Hepatocyte (in vitro differentiated cells): ENCODE measurements around the gene DIP2C. TPM values are rescaled to one million over a fixed set of nuclear protein-coding genes. Genes with fewer than 3 reads are reported as not detected.
"Not testable (repeated sequence)": the region's sequence is repeated elsewhere in the genome, so short reads cannot be mapped to it uniquely, and the experiment has no call there.

Experiments used
- DNase-seq: peaks from one replicate; pipeline ENCODE4 v3.0.0-alpha.2; 2016; ENCODE audit warnings: low spot score
- H2AFZ ChIP-seq: fragments of 200-600 bp; sonication (generic); 2 replicates; pipeline ENCODE4 v1.6.0; 2016; ENCODE audit warnings: antibody characterized with exemption, mild to moderate bottlenecking
- H3K27ac ChIP-seq: fragments of 200-600 bp; sonication (generic); 2 replicates; pipeline ENCODE4 v1.5.1; 2016; ENCODE audit warnings: mild to moderate bottlenecking
- H3K27me3 ChIP-seq: fragments of 200-600 bp; sonication (generic); 2 replicates; pipeline ENCODE4 v1.6.1; 2016
- H3K36me3 ChIP-seq: fragments of 200-600 bp; sonication (generic); replicated peaks from 2 replicates; pipeline ENCODE4 v1.5.1; 2016; ENCODE audit warnings: low read depth; ENCODE audit not compliant: insufficient read depth
- H3K4me1 ChIP-seq: fragments of 200-600 bp; sonication (generic); 2 replicates; pipeline ENCODE4 v1.5.1; 2016; ENCODE audit warnings: mild to moderate bottlenecking, moderate library complexity; ENCODE audit not compliant: insufficient read depth
- H3K4me2 ChIP-seq: fragments of 200-600 bp; sonication (generic); 2 replicates; pipeline ENCODE4 v1.6.0; 2016
- H3K4me3 ChIP-seq: fragments of 200-600 bp; sonication (generic); 2 replicates; pipeline ENCODE4 v1.5.1; 2016; ENCODE audit warnings: mild to moderate bottlenecking
- H3K79me2 ChIP-seq: fragments of 200-600 bp; sonication (generic); 2 replicates; pipeline ENCODE4 v1.6.0; 2017; ENCODE audit warnings: mild to moderate bottlenecking
- H3K9me2 ChIP-seq: fragments of 200-600 bp; sonication (generic); replicated peaks from 2 replicates; pipeline ENCODE4 v1.6.0; 2017; ENCODE audit warnings: mild to moderate bottlenecking; ENCODE audit not compliant: insufficient read depth
- H3K9me3 ChIP-seq: fragments of 200-600 bp; sonication (generic); 2 replicates; pipeline ENCODE4 v1.5.1; 2016; ENCODE audit warnings: low read depth, mild to moderate bottlenecking
- H4K20me1 ChIP-seq: fragments of 200-600 bp; sonication (generic); 2 replicates; pipeline ENCODE4 v1.6.0; 2016; ENCODE audit warnings: mild to moderate bottlenecking; ENCODE audit not compliant: insufficient read depth, poor library complexity, severe bottlenecking
- CTCF ChIP-seq: fragments of 200-600 bp; sonication (generic); IDR thresholded peaks from 2 replicates; pipeline ENCODE4 v1.5.1; 2016; ENCODE audit warnings: antibody characterized with exemption, mild to moderate bottlenecking; ENCODE audit not compliant: poor library complexity
- EZH2 ChIP-seq: fragments of 200-600 bp; sonication (generic); IDR thresholded peaks from 2 replicates; pipeline ENCODE4 v1.6.1; 2016; ENCODE audit warnings: antibody characterized with exemption, mild to moderate bottlenecking, borderline replicate concordance
- EZH2phosphoT487 ChIP-seq: fragments of 200-600 bp; sonication (generic); IDR thresholded peaks from one replicate; pipeline ENCODE4 v1.6.1; 2018; ENCODE audit warnings: antibody characterized with exemption, mild to moderate bottlenecking, low read depth, moderate library complexity; ENCODE audit not compliant: unreplicated experiment, severe bottlenecking
- WGBS: methylation state at CpG from one replicate; pipeline ENCODE4 v1.1.6; 2016; ENCODE audit warnings: low lambda C conversion rate; ENCODE audit errors: missing lambda C conversion rate; 5-methylcytosine and 5-hydroxymethylcytosine counted together
- polyA plus RNA-seq: library from polyadenylated mRNA; unstranded; fragments of >200 nt; fragmentation: Nextera tagmentation; extraction: Ambion mirVana; gene quantifications from 2 replicates; pipeline ENCODE4 v1.2.1, GENCODE V29; 2016
- total RNA-seq: library from RNA; depleted of rRNA; stranded (reverse); fragments of >200 nt; gene quantifications from 2 replicates; pipeline ENCODE4 v1.2.3, GENCODE V29; 2014

Gene DIP2C
- total and polyA plus RNA-seq, 2 experiments from 2014 or later, result 11.1 to 12.8 TPM

- DNase-seq, result no peak
- no peak overlapping the region for H3K4me2 ChIP-seq
- H2AFZ ChIP-seq, result no peak overlapping the region
- no peaks in the 10 kb centered on the region for H3K9me3 ChIP-seq
- H3K36me3 ChIP-seq, result no peaks in the 10 kb centered on the region
- no peak overlapping the region for H3K4me3 ChIP-seq
- H4K20me1 ChIP-seq, result no peaks in the 10 kb centered on the region
- H3K9me2 ChIP-seq, result no peaks in the 10 kb centered on the region
- H3K79me2 ChIP-seq, result no peaks in the 10 kb centered on the region
- H3K27ac ChIP-seq, result no peak overlapping the region
- WGBS, result 97% methylated on average over 9 of the region's 9 CpGs
- no peaks in the 10 kb centered on the region for H3K4me1 ChIP-seq
- TF ChIP-seq CTCF (no peak), EZH2 (no peak), EZH2phosphoT487 (no peak)
- H3K27me3 ChIP-seq, result no peaks in the 10 kb centered on the region
These were observed 387.9 kb downstream of the DIP2C start for GRCh38 chr10:301536-301935.

GRCh38 chr10:300580-300979 lies 388.9 kb downstream of the DIP2C start:
- H3K36me3 ChIP-seq, H3K27me3 ChIP-seq, H3K27ac ChIP-seq, H3K4me3 ChIP-seq, H3K9me2 ChIP-seq, H2AFZ ChIP-seq, H4K20me1 ChIP-seq, H3K4me2 ChIP-seq, DNase-seq, H3K9me3 ChIP-seq, H3K4me1 ChIP-seq, H3K79me2 ChIP-seq: not testable (repeated sequence)
- WGBS, result 99% methylated on average over 23 of the region's 31 CpGs

GRCh38 chr10:299969-300368 lies 389.5 kb downstream of the DIP2C start:
- WGBS, result 97% methylated on average over 7 of the region's 7 CpGs
- Histone ChIP-seq H3K27ac (no peak overlapping the region), H3K9me3 (no peaks in the 10 kb centered on the region), H2AFZ (no peak overlapping the region), H3K4me2 (no peak overlapping the region), H3K9me2 (no peaks in the 10 kb centered on the region), H3K4me1 (no peaks in the 10 kb centered on the region), H3K36me3 (no peaks in the 10 kb centered on the region), H3K79me2 (no peaks in the 10 kb centered on the region), H3K27me3 (no peaks in the 10 kb centered on the region), H4K20me1 (no peaks in the 10 kb centered on the region), H3K4me3 (no peak overlapping the region)
- DNase-seq, result no peak
- TF ChIP-seq EZH2 (no peak), EZH2phosphoT487 (no peak), CTCF (no peak)

GRCh38 chr10:299512-299911 lies 390.0 kb downstream of the DIP2C start:
- Histone ChIP-seq H3K4me3 (no peak overlapping the region), H2AFZ (no peak overlapping the region), H3K4me2 (no peak overlapping the region), H3K36me3 (no peaks in the 10 kb centered on the region), H3K27ac (no peak overlapping the region), H4K20me1 (no peaks in the 10 kb centered on the region), H3K9me2 (no peaks in the 10 kb centered on the region), H3K4me1 (no peaks in the 10 kb centered on the region), H3K9me3 (no peaks in the 10 kb centered on the region), H3K79me2 (no peaks in the 10 kb centered on the region), H3K27me3 (no peaks in the 10 kb centered on the region)
- TF ChIP-seq EZH2phosphoT487 (no peak), CTCF (no peak), EZH2 (no peak)
- DNase-seq, result no peak
- 98% methylated on average over 2 of the region's 2 CpGs for WGBS
